IMR-90 (cell line): ENCODE measurements around the gene USP35. TPM values are rescaled to one million over a fixed set of nuclear protein-coding genes. Genes with fewer than 3 reads are reported as not detected.

ENCODE experiments used
- ATAC-seq: fragments of 200-7000 bp; cut with Tn5 transposase; 2 replicates; pipeline ENCODE4 v1.9.1; 2020; ENCODE audit warnings: low read depth, mild to moderate bottlenecking, moderate library complexity
- BruUV-seq: library from RNA; stranded (reverse); fragments of 400-500 nt; replicated peaks from 2 replicates; lab custom pipeline; 2021; lab: Mats Ljungman, UMichigan
- CTCF ChIA-PET: fragments of 300-600 bp; formaldehyde crosslinking; extraction: SDS; loops from one replicate; lab custom pipeline; 2021; ENCODE audit warnings: antibody characterized with exemption; lab: Yijun Ruan, JAX
- POLR2A ChIA-PET: fragments of 300-600 bp; sonication (Branson Sonifier 250); formaldehyde crosslinking; loops from one replicate; lab custom pipeline; 2022; ENCODE audit warnings: antibody characterized with exemption; ENCODE audit not compliant: unreplicated experiment; lab: Charles Lee
- DNase-seq: peaks from one replicate; pipeline ENCODE4 v3.0.0; 2013
- H2AFZ ChIP-seq: replicated peaks from 2 replicates; pipeline ENCODE3; 2013; ENCODE audit warnings: low read length, mild to moderate bottlenecking; ENCODE audit not compliant: poor library complexity
- H2AK5ac ChIP-seq: 2 replicates; pipeline ENCODE4 v1.6.1; 2013; ENCODE audit warnings: low read depth, low read length, inconsistent platforms
- H2AK9ac ChIP-seq: replicated peaks from 2 replicates; pipeline ENCODE3; 2013; ENCODE audit warnings: mild to moderate bottlenecking, low read depth, low read length, moderate library complexity; ENCODE audit not compliant: poor library complexity
- H2BK120ac ChIP-seq: 2 replicates; pipeline ENCODE4 v1.6.1; 2013; ENCODE audit warnings: low read depth, low read length, inconsistent platforms
- H2BK15ac ChIP-seq: 3 replicates; pipeline ENCODE4 v1.6.1; 2013; ENCODE audit warnings: low read depth, low read length, inconsistent platforms
- H2BK20ac ChIP-seq: 2 replicates; pipeline ENCODE4 v1.6.1; 2013; ENCODE audit warnings: low read depth, mild to moderate bottlenecking, inconsistent platforms, low read length, moderate library complexity
- H2BK5ac ChIP-seq: 2 replicates; pipeline ENCODE4 v1.6.1; 2013; ENCODE audit warnings: mild to moderate bottlenecking, low read depth, low read length, inconsistent platforms; ENCODE audit not compliant: poor library complexity, severe bottlenecking
- H3K14ac ChIP-seq: replicated peaks from 2 replicates; pipeline ENCODE4 v1.6.1; 2013; ENCODE audit warnings: low read depth, low read length, inconsistent platforms
- H3K18ac ChIP-seq: 2 replicates; pipeline ENCODE4 v1.6.1; 2013; ENCODE audit warnings: low read depth, low read length, control low read depth
- H3K23ac ChIP-seq: 2 replicates; pipeline ENCODE4 v1.6.1; 2013; ENCODE audit warnings: low read depth, low read length, inconsistent platforms
- H3K27ac ChIP-seq: 2 replicates; pipeline ENCODE4 v1.5.1; 2013; ENCODE audit warnings: mild to moderate bottlenecking, control low read depth, low read length; ENCODE audit not compliant: insufficient read depth
- H3K27me3 ChIP-seq: 2 replicates; pipeline ENCODE4 v1.6.1; 2013; ENCODE audit warnings: low read length; ENCODE audit not compliant: control insufficient read depth, insufficient read depth
- H3K36me3 ChIP-seq: 2 replicates; pipeline ENCODE4 v1.6.1; 2013; ENCODE audit warnings: low read length, mixed read lengths; ENCODE audit not compliant: control insufficient read depth, insufficient read depth
- H3K4ac ChIP-seq: 2 replicates; pipeline ENCODE4 v1.6.1; 2013; ENCODE audit warnings: low read depth, low read length, inconsistent platforms
- H3K4me1 ChIP-seq: 2 replicates; pipeline ENCODE4 v1.6.1; 2013; ENCODE audit warnings: low read length, mixed read lengths; ENCODE audit not compliant: control insufficient read depth, insufficient read depth
- H3K4me2 ChIP-seq: 2 replicates; pipeline ENCODE4 v1.6.1; 2013; ENCODE audit warnings: low read depth, mild to moderate bottlenecking, control low read depth, low read length, moderate library complexity
- H3K4me3 ChIP-seq: 2 replicates; pipeline ENCODE4 v1.5.1; 2013; ENCODE audit warnings: low read depth, mild to moderate bottlenecking, control low read depth, low read length, moderate library complexity; ENCODE audit not compliant: insufficient read depth
- H3K56ac ChIP-seq: 2 replicates; pipeline ENCODE4 v1.6.1; 2013; ENCODE audit warnings: low read length, inconsistent platforms; ENCODE audit not compliant: insufficient read depth; ENCODE audit errors: extremely low read depth
- H3K79me1 ChIP-seq, 2 experiments: 2 replicates each; pipeline ENCODE4 v1.6.1; 2013; ENCODE audit warnings: low read length in 2 of 2, inconsistent platforms in 1 of 2, low read depth in 1 of 2
- H3K9ac ChIP-seq: 2 replicates; pipeline ENCODE4 v1.6.1; 2013; ENCODE audit warnings: low read depth, low read length, control low read depth
- H3K9me1 ChIP-seq: 2 replicates; pipeline ENCODE4 v1.6.1; 2013; ENCODE audit warnings: low read length, inconsistent platforms; ENCODE audit not compliant: insufficient read depth
- H3K9me3 ChIP-seq: 2 replicates; pipeline ENCODE4 v1.6.1; 2013; ENCODE audit warnings: low read length; ENCODE audit not compliant: control insufficient read depth, insufficient read depth
- H4K20me1 ChIP-seq: 2 replicates; pipeline ENCODE4 v1.6.1; 2013; ENCODE audit warnings: low read length, inconsistent platforms; ENCODE audit not compliant: insufficient read depth
- H4K5ac ChIP-seq: 2 replicates; pipeline ENCODE4 v1.6.1; 2013; ENCODE audit warnings: mild to moderate bottlenecking, low read depth, low read length, control low read depth
- H4K8ac ChIP-seq, 2 experiments: 2 replicates each; pipeline ENCODE4 v1.6.1; 2013; ENCODE audit warnings: low read depth in 2 of 2, low read length in 2 of 2, control low read depth in 1 of 2, inconsistent platforms in 1 of 2
- H4K91ac ChIP-seq: 2 replicates; pipeline ENCODE4 v1.6.1; 2013; ENCODE audit warnings: low read depth, low read length, inconsistent platforms; ENCODE audit not compliant: insufficient read depth
- BHLHE40 ChIP-seq: fragments of 150-350 bp; IDR thresholded peaks from 2 replicates; pipeline ENCODE4 v1.6.1; 2016; ENCODE audit warnings: mild to moderate bottlenecking, low read depth, low read length
- CEBPB ChIP-seq: IDR thresholded peaks from 2 replicates; pipeline ENCODE4 v1.6.1; 2012; ENCODE audit warnings: low read depth, low read length, improper control_type of control experiment
- FOS ChIP-seq: fragments of 150-350 bp; IDR thresholded peaks from 2 replicates; pipeline ENCODE4 v1.6.1; 2016; ENCODE audit warnings: low read depth, low read length
- MAFK ChIP-seq: IDR thresholded peaks from 2 replicates; pipeline ENCODE4 v1.6.1; 2012; ENCODE audit warnings: low read depth, low read length, improper control_type of control experiment
- MAZ ChIP-seq: IDR thresholded peaks from 2 replicates; pipeline ENCODE4 v1.6.1; 2012; ENCODE audit warnings: low read depth, mild to moderate bottlenecking, low read length, improper control_type of control experiment, moderate library complexity, borderline replicate concordance
- MXI1 ChIP-seq: IDR thresholded peaks from 2 replicates; pipeline ENCODE4 v1.6.1; 2012; ENCODE audit warnings: low read depth, mild to moderate bottlenecking, low read length, moderate library complexity, borderline replicate concordance
- NFE2L2 ChIP-seq: fragments of 150-350 bp; IDR thresholded peaks from 2 replicates; pipeline ENCODE4 v1.6.1; 2016; ENCODE audit warnings: low read depth, mild to moderate bottlenecking, low read length
- POLR2A ChIP-seq: IDR thresholded peaks from 2 replicates; pipeline ENCODE4 v1.6.1; 2012; ENCODE audit warnings: mild to moderate bottlenecking, low read depth, low read length
- RAD21 ChIP-seq: IDR thresholded peaks from 2 replicates; pipeline ENCODE4 v1.6.1; 2012; ENCODE audit warnings: low read length, improper control_type of control experiment
- RCOR1 ChIP-seq: IDR thresholded peaks from 2 replicates; pipeline ENCODE4 v1.6.1; 2012; ENCODE audit warnings: mild to moderate bottlenecking, low read length, improper control_type of control experiment; ENCODE audit not compliant: insufficient replicate concordance
- RFX5 ChIP-seq: IDR thresholded peaks from 2 replicates; pipeline ENCODE4 v1.8.0; 2012; ENCODE audit warnings: low read depth, mild to moderate bottlenecking, low read length, moderate library complexity
- SMC3 ChIP-seq: fragments of 150-350 bp; IDR thresholded peaks from 2 replicates; pipeline ENCODE4 v1.6.1; 2016; ENCODE audit warnings: low read depth, mild to moderate bottlenecking, antibody characterized with exemption, low read length, moderate library complexity
- WGBS, 2 experiments: methylation state at CpG; one replicate each; pipeline versions ENCODE4 v1.1.5 to v1.1.7; 2013; ENCODE audit warnings: missing lambda C conversion rate in 2 of 2; ENCODE audit not compliant: insufficient read length in 1 of 2; ENCODE audit errors: extremely low coverage in 2 of 2; 5-methylcytosine and 5-hydroxymethylcytosine counted together
- dilution Hi-C: fragments of 300-500 bp; cut with HindIII; formaldehyde crosslinking; loops from one replicate; pipeline ENCODE4 v1.14.3; 2018; ENCODE audit warnings: low sequenced_read_pairs; ENCODE audit not compliant: unreplicated experiment
- in situ Hi-C: fragments of 300-500 bp; cut with MboI; formaldehyde crosslinking; loops from 3 replicates; pipeline ENCODE4 v1.14.3; 2019; ENCODE audit warnings: low sequenced_read_pairs, inconsistent platforms, mixed read lengths
- intact Hi-C: fragments of 100-400 bp; cut with micrococcal nuclease; formaldehyde crosslinking; loops from 2 replicates; pipeline ENCODE4 v1.10.0; 2022
- polyA plus RNA-seq, 3 experiments: library from polyadenylated mRNA; depleted of rRNA; stranded (reverse); fragments of >200 nt; gene quantifications; 2 replicates each; pipeline ENCODE4 v1.2.3, GENCODE V29; 2012; ENCODE audit warnings: low replicate concordance in 1 of 3
- total RNA-seq: library from RNA; depleted of rRNA; stranded (reverse); fragments of >200 nt; gene quantifications from 2 replicates; pipeline ENCODE4 v1.2.3, GENCODE V29; 2012
- TF ChIP-seq, protein P1 (sequence below): fragments of 150-350 bp; IDR thresholded peaks from 2 replicates; pipeline ENCODE4 v1.6.1; 2017; ENCODE audit warnings: mild to moderate bottlenecking, antibody characterized with exemption, low read length, low read depth
- TF ChIP-seq, protein P2 (sequence below): conservative IDR thresholded peaks from 2 replicates; pipeline ENCODE4 v1.5.1; 2012; ENCODE audit warnings: mild to moderate bottlenecking, low read depth, low read length, improper control_type of control experiment

USP35 gene
- total and polyA plus RNA-seq, 2 of the 4 experiments (the other 2 are of a cell fraction), result 2.7 to 11.3 TPM

DNA sequence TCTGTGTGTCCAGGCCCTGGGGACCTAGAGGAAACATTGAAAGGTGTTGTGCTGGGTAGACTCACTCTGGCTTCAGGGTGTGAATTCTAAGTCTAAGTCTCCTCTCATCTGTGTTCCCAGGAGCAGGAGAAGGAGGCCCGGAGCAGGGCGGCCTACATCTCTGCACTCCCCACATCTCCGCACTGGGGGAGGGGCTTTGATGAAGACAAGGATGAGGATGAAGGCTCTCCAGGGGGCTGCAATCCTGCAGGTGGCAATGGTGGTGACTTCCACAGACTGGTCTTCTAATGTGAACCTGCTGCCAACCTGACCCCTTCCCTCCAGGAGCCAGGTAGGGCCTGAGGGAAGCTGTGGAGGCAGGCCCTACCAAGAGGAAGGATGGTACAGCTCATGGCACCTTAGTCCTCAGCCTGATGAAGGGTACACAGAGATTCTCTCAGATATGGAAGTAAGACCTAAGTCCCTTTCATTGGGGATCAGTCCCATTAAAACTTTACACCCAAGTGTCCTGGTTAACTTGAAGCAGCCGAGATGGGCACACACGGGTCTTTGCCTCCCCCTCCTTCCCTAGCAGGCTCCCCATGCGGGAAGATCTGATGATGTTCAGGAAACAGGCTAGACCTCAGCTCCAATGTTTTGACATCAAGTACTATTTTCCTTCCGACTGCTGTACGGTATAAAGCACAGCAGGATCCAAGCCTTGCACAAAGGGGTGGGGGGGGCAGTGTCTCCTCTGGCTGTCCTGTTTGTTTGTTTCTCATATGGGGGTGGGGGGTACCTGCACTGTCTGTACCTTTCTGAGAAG is 25.0 kb downstream of the USP35 start:
- WGBS, 2 experiments, result no CpG with 5 or more reads among the region's 8 CpGs
- no peak overlapping the region for H4K8ac ChIP-seq
- H3K4me2 ChIP-seq, result no peak overlapping the region
- intact Hi-C loops (loop anchor here (2.0 kb wide), 1 partner anchor 25 kb away; the partner anchor contains the start of genes KCTD21 and USP35), in situ Hi-C loops (no loop called here), dilution Hi-C loops (no loop called here)
- ChIA-PET POLR2A (no interaction called here), CTCF (no interaction called here)
- H3K18ac ChIP-seq, result no peak overlapping the region
- no peak for ATAC-seq
- H3K14ac ChIP-seq, result no peak overlapping the region
- H3K27me3 ChIP-seq, result no peaks in the 10 kb centered on the region
- H3K36me3 ChIP-seq, result peaks cover 58% of the 10 kb centered on the region
- no peak overlapping the region for H3K27ac ChIP-seq
- no TSS peak for BruUV-seq
- no peak overlapping the region for H4K5ac ChIP-seq
- H2BK20ac ChIP-seq, result no peak overlapping the region
- no peak overlapping the region for H3K9ac ChIP-seq
- no peak overlapping the region for H2BK120ac ChIP-seq
- H2AK5ac ChIP-seq, result no peak overlapping the region
- no peak overlapping the region for H3K4ac ChIP-seq
- H3K9me3 ChIP-seq, result no peaks in the 10 kb centered on the region
- H3K23ac ChIP-seq, result no peak overlapping the region
- TF ChIP-seq POLR2A, result no peak
- TF ChIP-seq, protein P1, sequence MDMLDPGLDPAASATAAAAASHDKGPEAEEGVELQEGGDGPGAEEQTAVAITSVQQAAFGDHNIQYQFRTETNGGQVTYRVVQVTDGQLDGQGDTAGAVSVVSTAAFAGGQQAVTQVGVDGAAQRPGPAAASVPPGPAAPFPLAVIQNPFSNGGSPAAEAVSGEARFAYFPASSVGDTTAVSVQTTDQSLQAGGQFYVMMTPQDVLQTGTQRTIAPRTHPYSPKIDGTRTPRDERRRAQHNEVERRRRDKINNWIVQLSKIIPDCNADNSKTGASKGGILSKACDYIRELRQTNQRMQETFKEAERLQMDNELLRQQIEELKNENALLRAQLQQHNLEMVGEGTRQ, result no peak
- no peak for TF ChIP-seq FOS
- no peak for TF ChIP-seq RFX5
- TF ChIP-seq RAD21, result no peak
- no peak for TF ChIP-seq MAZ
- TF ChIP-seq SMC3, result no peak
- no peak for TF ChIP-seq MXI1
- TF ChIP-seq NFE2L2, result no peak
- TF ChIP-seq BHLHE40, result no peak
- no peak for TF ChIP-seq CEBPB
- TF ChIP-seq RCOR1, result no peak
- TF ChIP-seq MAFK, result no peak
- TF ChIP-seq, protein P2, sequence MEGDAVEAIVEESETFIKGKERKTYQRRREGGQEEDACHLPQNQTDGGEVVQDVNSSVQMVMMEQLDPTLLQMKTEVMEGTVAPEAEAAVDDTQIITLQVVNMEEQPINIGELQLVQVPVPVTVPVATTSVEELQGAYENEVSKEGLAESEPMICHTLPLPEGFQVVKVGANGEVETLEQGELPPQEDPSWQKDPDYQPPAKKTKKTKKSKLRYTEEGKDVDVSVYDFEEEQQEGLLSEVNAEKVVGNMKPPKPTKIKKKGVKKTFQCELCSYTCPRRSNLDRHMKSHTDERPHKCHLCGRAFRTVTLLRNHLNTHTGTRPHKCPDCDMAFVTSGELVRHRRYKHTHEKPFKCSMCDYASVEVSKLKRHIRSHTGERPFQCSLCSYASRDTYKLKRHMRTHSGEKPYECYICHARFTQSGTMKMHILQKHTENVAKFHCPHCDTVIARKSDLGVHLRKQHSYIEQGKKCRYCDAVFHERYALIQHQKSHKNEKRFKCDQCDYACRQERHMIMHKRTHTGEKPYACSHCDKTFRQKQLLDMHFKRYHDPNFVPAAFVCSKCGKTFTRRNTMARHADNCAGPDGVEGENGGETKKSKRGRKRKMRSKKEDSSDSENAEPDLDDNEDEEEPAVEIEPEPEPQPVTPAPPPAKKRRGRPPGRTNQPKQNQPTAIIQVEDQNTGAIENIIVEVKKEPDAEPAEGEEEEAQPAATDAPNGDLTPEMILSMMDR, result no peak
- H4K20me1 ChIP-seq, result peaks cover 17% of the 10 kb centered on the region
- H3K4me3 ChIP-seq, result no peak overlapping the region
- peak overlapping the region; percentile 57 for H2AK9ac ChIP-seq
- H3K79me1 ChIP-seq, result peaks cover 5 to 41% of the 10 kb centered on the region in 2 experiments; a peak in 2 of 4 replicates
- H4K91ac ChIP-seq, result no peak overlapping the region
- no peak overlapping the region for H2BK5ac ChIP-seq
- H2BK15ac ChIP-seq, result no peak overlapping the region
- DNase-seq, result no peak
- peaks cover 3% of the 10 kb centered on the region for H3K4me1 ChIP-seq
- H2AFZ ChIP-seq, result no peak overlapping the region
- no peak overlapping the region for H3K56ac ChIP-seq
- peaks cover 22% of the 10 kb centered on the region for H3K9me1 ChIP-seq
